Breast epithelium (tissue), 4 donors: ENCODE results near the gene TFE3. TPM values are rescaled to one million over a fixed set of nuclear protein-coding genes. Genes with fewer than 3 reads are reported as not detected.

Experiments
- DNase-seq, 2 donors: peaks; one replicate each; pipeline ENCODE4 v3.0.0-alpha.2; 2019; ENCODE audit warnings: low spot score in 2 of 2
- H3K27ac ChIP-seq, 2 donors: fragments of 200-600 bp; sonication (generic) in 1 of 2; one replicate each; pipeline ENCODE4 v1.5.1; 2016 to 2019; ENCODE audit warnings: mild to moderate bottlenecking in 1 of 2
- H3K27me3 ChIP-seq, 2 donors: fragments of 200-600 bp; sonication (generic) in 1 of 2; one replicate each; pipeline versions ENCODE4 v1.5.1 to v1.6.0; 2017 to 2019; ENCODE audit warnings: control low read depth in 1 of 2, mild to moderate bottlenecking in 1 of 2
- H3K36me3 ChIP-seq: fragments of 200-600 bp; one replicate; pipeline ENCODE4 v1.5.1; 2019
- H3K4me1 ChIP-seq, 2 donors: fragments of 200-600 bp; sonication (generic); one replicate each; pipeline ENCODE4 v1.5.1; 2016 to 2019; ENCODE audit warnings: control low read depth in 1 of 2
- H3K4me3 ChIP-seq, 3 donors: fragments of 200-600 bp; sonication (generic); 1 replicate in 2 of 3; 2 replicates in 1 of 3; pipeline ENCODE4 v1.5.1; 2016 to 2019; ENCODE audit warnings: mild to moderate bottlenecking in 3 of 3, moderate library complexity in 2 of 3
- H3K9me3 ChIP-seq, 2 donors: fragments of 200-600 bp; sonication (generic) in 1 of 2; one replicate each; pipeline ENCODE4 v1.5.1; 2016 to 2019; ENCODE audit warnings: control low read depth in 1 of 2
- POLR2A ChIP-seq: fragments of 450-650 bp; IDR thresholded peaks from one replicate; pipeline ENCODE4 v1.6.1; 2016; ENCODE audit warnings: antibody characterized with exemption, mild to moderate bottlenecking, moderate library complexity
- POLR2AphosphoS5 ChIP-seq, 3 donors: sonication (generic); formaldehyde crosslinking; IDR thresholded peaks; one replicate each; pipeline ENCODE4 v1.6.1; 2017; ENCODE audit warnings: antibody characterized with exemption in 3 of 3
- intact Hi-C: fragments of 100-400 bp; cut with DNase I; formaldehyde crosslinking; loops from one replicate; pipeline ENCODE4 v1.15.1; 2023; ENCODE audit warnings: low total_unique reads
- total RNA-seq, 3 donors: library from RNA; depleted of rRNA; stranded (reverse); fragments of >200 nt; gene quantifications; one replicate each; pipeline ENCODE4 v1.1.0, GENCODE V29; 2016
- TF ChIP-seq, protein P1 (sequence below), 3 donors: fragments of 450-650 bp; IDR thresholded peaks; one replicate each; pipeline ENCODE4 v1.5.1; 2016 to 2017; ENCODE audit warnings: antibody characterized with exemption in 3 of 3, mild to moderate bottlenecking in 3 of 3, moderate library complexity in 3 of 3

The TFE3 gene
- total RNA-seq, 3 donors from 2014 or later = 44.1 to 93.3 (median 52.1) TPM

DNA sequence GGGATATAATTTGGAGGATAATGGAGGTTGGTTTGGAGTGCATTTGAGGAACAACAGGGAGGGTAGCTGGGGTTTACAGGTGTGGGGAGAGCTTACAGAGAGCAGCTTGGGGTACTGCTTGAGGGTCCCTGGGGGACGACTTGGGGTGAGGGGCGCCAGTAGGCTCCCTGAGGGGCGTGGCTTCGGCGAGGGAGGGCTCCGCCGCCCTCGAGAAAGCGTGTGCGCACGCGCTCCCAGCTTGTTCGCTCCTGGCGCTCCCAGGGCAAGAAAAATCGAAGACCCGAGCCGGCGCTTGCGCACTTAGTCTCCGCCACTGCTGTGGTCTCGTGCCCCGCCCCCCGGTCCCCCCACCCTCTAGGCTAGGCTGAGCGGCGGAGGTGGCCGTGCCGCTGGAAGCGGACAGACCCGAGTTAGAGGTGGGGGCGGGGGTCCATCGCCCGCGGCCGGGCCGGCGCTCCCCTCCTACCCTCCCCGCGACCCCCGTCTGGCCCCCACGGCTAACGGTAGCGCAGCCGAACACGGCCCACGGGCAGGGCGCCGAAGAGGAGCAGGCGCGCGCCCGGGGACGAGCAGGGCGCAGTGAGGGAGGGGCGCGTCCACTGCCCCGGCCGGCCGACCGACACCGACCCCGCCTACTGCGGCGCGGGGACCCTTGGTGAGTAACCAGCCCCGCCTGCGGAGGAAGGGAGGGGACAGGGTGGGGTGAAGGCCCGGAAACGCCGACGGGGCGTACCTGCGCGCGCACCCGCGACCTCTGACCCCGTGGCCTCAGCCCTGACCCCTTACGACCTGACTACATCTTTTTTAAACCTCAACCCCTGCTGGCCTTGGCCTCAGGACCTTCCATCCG lies 10.3 kb upstream of the TFE3 start:
- Histone ChIP-seq H3K4me1 (no peaks in the 10 kb centered on the region), H3K27ac (peak overlapping the region; percentile 92 to 93), H3K9me3 (peaks cover 5 to 8% of the 10 kb centered on the region in 2 donors), H3K27me3 (peaks cover 0 to 13% of the 10 kb centered on the region in 2 donors), H3K4me3 (peak overlapping the region; percentile 65 to 73 (median 71)), H3K36me3 (no peaks in the 10 kb centered on the region)
- no peak for TF ChIP-seq POLR2AphosphoS5 (IDR thresholded peaks at IDR 0.05)
- TF ChIP-seq, protein P1, sequence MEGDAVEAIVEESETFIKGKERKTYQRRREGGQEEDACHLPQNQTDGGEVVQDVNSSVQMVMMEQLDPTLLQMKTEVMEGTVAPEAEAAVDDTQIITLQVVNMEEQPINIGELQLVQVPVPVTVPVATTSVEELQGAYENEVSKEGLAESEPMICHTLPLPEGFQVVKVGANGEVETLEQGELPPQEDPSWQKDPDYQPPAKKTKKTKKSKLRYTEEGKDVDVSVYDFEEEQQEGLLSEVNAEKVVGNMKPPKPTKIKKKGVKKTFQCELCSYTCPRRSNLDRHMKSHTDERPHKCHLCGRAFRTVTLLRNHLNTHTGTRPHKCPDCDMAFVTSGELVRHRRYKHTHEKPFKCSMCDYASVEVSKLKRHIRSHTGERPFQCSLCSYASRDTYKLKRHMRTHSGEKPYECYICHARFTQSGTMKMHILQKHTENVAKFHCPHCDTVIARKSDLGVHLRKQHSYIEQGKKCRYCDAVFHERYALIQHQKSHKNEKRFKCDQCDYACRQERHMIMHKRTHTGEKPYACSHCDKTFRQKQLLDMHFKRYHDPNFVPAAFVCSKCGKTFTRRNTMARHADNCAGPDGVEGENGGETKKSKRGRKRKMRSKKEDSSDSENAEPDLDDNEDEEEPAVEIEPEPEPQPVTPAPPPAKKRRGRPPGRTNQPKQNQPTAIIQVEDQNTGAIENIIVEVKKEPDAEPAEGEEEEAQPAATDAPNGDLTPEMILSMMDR (IDR thresholded peaks at IDR 0.05) = no peak
- no peak for TF ChIP-seq POLR2A
- intact Hi-C loops = no loop called here
- no peak for DNase-seq

DNA sequence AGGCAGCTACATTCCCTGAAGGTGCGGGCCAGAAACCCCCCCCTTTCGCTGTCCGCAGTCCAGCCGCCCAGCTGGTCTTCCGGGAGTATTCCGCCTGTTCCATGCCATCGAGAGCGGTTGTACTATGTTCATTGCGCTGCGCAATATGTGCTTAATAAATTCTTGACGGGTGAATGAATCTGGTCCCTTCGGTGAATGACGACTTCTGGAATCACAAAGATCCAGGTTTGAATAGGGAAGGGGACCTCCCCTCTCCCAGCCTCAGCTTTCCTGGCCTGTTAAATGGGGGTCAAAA lies 777 bp upstream of the TFE3 start:
- H3K4me3 ChIP-seq = peak overlapping the region in 2 of 3 donors; percentile 46 to 71
- TF ChIP-seq, protein P1 (IDR thresholded peaks at IDR 0.05) = peak in 1 of 3 donors; percentile 3
- TF ChIP-seq POLR2A = no peak
- TF ChIP-seq POLR2AphosphoS5 (IDR thresholded peaks at IDR 0.05) = peak in 1 of 3 donors; percentile 18
- no peaks in the 10 kb centered on the region for H3K36me3 ChIP-seq
- intact Hi-C loops = no loop called here
- H3K4me1 ChIP-seq = peaks cover 0 to 5% of the 10 kb centered on the region in 2 donors
- peak overlapping the region; percentile 73 to 80 for H3K27ac ChIP-seq
- H3K9me3 ChIP-seq = peaks cover 0 to 4% of the 10 kb centered on the region in 2 donors
- no peak for DNase-seq
- no peaks in the 10 kb centered on the region for H3K27me3 ChIP-seq

DNA sequence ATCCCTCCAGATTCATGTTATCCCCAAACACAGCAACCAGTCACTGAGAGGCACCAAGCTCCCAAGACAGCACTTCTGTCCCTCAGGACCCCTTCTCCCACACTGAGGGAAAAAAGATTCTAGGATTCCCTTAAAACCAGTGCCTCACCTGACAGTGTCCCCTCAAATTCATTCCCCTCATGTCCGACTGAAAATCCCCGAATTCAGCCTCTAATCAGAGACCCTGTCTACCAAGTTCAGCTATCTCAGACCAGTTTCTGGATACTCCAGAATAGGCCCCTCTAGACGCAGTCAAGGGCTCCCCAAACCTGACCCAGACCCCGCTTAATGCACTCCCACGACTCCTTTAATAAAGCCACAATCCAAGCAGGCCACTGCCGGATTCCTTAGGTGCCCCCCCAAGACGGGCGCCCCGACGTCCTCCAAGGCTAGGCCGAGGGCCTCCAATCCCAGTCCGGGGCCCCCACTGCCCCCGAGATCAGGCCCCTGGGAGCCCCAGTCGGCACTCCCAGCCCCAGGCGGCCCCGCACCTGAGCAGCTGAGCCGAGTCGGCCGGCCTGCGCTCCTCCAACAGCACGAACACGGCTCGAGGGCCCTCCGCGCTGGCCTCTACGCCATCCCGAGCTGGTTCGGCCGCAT lies 457 bp downstream of the TFE3 start:
- no peak for DNase-seq
- peaks cover 0 to 5% of the 10 kb centered on the region in 2 donors for H3K4me1 ChIP-seq
- peak overlapping the region; percentile 71 to 91 (median 79) for H3K4me3 ChIP-seq
- peaks cover 0 to 4% of the 10 kb centered on the region in 2 donors for H3K9me3 ChIP-seq
- peak overlapping the region; percentile 98 to 100 for H3K27ac ChIP-seq
- no peaks in the 10 kb centered on the region for H3K36me3 ChIP-seq
- intact Hi-C loops = no loop called here
- no peaks in the 10 kb centered on the region for H3K27me3 ChIP-seq
- TF ChIP-seq POLR2A (no peak), POLR2AphosphoS5 (IDR thresholded peaks at IDR 0.05) (no peak)
- TF ChIP-seq, protein P1 (IDR thresholded peaks at IDR 0.05) = no peak

DNA sequence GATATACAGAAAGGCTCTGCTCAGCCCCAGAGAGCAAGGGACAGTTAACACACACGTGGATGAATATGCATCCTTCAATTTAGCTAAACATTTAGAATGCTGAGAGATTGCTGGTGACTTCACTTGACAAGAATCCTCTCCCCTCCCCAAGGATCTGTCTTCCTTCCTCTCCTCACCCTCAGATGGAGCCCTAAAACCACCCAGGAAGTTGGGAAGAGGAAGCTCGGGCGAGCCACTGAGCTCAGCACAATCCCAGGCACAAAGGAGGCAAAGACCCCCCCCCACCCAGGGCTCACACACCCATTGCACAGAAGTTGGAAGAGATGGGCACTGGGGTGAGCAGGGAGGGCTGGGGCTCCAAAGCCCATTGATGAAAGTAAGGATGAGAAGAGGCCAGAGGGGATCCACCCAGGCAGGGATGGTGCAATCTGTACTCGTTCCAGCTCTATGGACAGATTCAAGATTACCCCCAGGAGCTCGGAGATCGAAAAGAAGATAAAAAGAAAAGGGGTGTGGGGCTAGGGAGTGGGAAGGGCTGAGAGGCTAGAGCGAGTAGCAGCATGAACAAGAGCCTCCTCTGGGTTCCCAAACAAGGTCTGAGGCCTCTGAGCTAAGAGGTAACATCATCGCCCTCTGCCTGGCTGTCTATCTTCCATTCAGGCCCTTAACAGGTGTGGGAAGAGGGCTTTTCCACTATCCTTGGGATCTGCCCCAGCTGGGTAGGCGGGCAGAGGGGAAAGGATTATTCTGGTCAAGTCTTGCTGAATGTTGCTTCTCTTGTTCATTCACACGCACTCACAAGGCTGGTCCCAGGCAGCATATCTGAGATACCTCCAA lies 1.2 kb downstream of the TFE3 start:
- Histone ChIP-seq H3K27me3 (no peaks in the 10 kb centered on the region), H3K4me1 (peaks cover 0 to 5% of the 10 kb centered on the region in 2 donors), H3K36me3 (no peaks in the 10 kb centered on the region), H3K4me3 (peak overlapping the region; percentile 71 to 91 (median 79)), H3K9me3 (peaks cover 0 to 4% of the 10 kb centered on the region in 2 donors), H3K27ac (peak overlapping the region; percentile 98 to 100)
- TF ChIP-seq, protein P1 (IDR thresholded peaks at IDR 0.05) = no peak
- no peak for TF ChIP-seq POLR2A
- no peak for TF ChIP-seq POLR2AphosphoS5 (IDR thresholded peaks at IDR 0.05)
- DNase-seq = no peak
- intact Hi-C loops = no loop called here
